Loucy (cell line): ENCODE results near the gene LPGAT1.

Experiments
- H2AFZ ChIP-seq: fragments of 200-600 bp; sonication (generic); 2 replicates; pipeline ENCODE4 v1.6.0; 2016; ENCODE audit warnings: antibody characterized with exemption, mild to moderate bottlenecking, low read length, moderate library complexity
- H3F3A ChIP-seq: fragments of 200-600 bp; 2 replicates; pipeline ENCODE4 v1.6.0; 2016; ENCODE audit warnings: antibody characterized with exemption, low read depth, mild to moderate bottlenecking
- H3K27me3 ChIP-seq: fragments of 200-600 bp; sonication (generic); 2 replicates; pipeline ENCODE4 v1.6.1; 2014; ENCODE audit warnings: low read length, mild to moderate bottlenecking; ENCODE audit not compliant: insufficient read depth, poor library complexity, severe bottlenecking
- H3K36me3 ChIP-seq: fragments of 200-600 bp; sonication (generic); 2 replicates; pipeline ENCODE4 v1.6.1; 2016; ENCODE audit warnings: low read length; ENCODE audit not compliant: insufficient read depth
- H3K4me1 ChIP-seq: fragments of 200-600 bp; sonication (generic); 2 replicates; pipeline ENCODE4 v1.5.1; 2014; ENCODE audit warnings: low read length, mild to moderate bottlenecking; ENCODE audit not compliant: insufficient read depth, poor library complexity, severe bottlenecking
- H3K4me2 ChIP-seq: fragments of 200-600 bp; sonication (generic); 2 replicates; pipeline ENCODE4 v1.6.0; 2014; ENCODE audit warnings: antibody characterized with exemption, low read length, low read depth, mild to moderate bottlenecking; ENCODE audit not compliant: poor library complexity, severe bottlenecking
- H3K4me3 ChIP-seq: fragments of 200-600 bp; sonication (generic); 2 replicates; pipeline ENCODE4 v1.5.1; 2014; ENCODE audit warnings: low read length, mild to moderate bottlenecking, mixed read lengths; ENCODE audit not compliant: poor library complexity, severe bottlenecking
- H3K79me2 ChIP-seq: fragments of 200-600 bp; sonication (generic); 2 replicates; pipeline ENCODE4 v1.6.1; 2014; ENCODE audit warnings: low read length; ENCODE audit not compliant: insufficient read depth
- H3K9ac ChIP-seq: fragments of 200-600 bp; sonication (generic); 2 replicates; pipeline ENCODE4 v1.6.0; 2014; ENCODE audit warnings: mild to moderate bottlenecking, low read depth, low read length, moderate library complexity; ENCODE audit not compliant: poor library complexity, severe bottlenecking
- H3K9me2 ChIP-seq: fragments of 200-600 bp; sonication (generic); replicated peaks from 2 replicates; pipeline ENCODE4 v1.6.1; 2016; ENCODE audit warnings: low read depth, low read length, mixed read lengths
- H3K9me3 ChIP-seq: fragments of 200-600 bp; sonication (generic); 2 replicates; pipeline ENCODE4 v1.6.1; 2014; ENCODE audit warnings: mild to moderate bottlenecking, antibody characterized with exemption, low read length, low read depth; ENCODE audit not compliant: insufficient read depth
- H4K20me1 ChIP-seq: fragments of 200-600 bp; sonication (generic); 2 replicates; pipeline ENCODE4 v1.6.0; 2014; ENCODE audit warnings: antibody characterized with exemption, low read length, mild to moderate bottlenecking; ENCODE audit not compliant: insufficient read depth, poor library complexity, severe bottlenecking
- EZH2phosphoT487 ChIP-seq: fragments of 200-600 bp; IDR thresholded peaks from 2 replicates; pipeline ENCODE4 v1.6.1; 2018; ENCODE audit warnings: antibody characterized with exemption, mild to moderate bottlenecking, moderate library complexity, borderline replicate concordance
- TF ChIP-seq, protein P1 (sequence below): fragments of 200-600 bp; sonication (generic); conservative IDR thresholded peaks from 2 replicates; pipeline ENCODE4 v1.5.1; 2014; ENCODE audit warnings: mild to moderate bottlenecking, antibody characterized with exemption, low read length

Gene LPGAT1

DNA sequence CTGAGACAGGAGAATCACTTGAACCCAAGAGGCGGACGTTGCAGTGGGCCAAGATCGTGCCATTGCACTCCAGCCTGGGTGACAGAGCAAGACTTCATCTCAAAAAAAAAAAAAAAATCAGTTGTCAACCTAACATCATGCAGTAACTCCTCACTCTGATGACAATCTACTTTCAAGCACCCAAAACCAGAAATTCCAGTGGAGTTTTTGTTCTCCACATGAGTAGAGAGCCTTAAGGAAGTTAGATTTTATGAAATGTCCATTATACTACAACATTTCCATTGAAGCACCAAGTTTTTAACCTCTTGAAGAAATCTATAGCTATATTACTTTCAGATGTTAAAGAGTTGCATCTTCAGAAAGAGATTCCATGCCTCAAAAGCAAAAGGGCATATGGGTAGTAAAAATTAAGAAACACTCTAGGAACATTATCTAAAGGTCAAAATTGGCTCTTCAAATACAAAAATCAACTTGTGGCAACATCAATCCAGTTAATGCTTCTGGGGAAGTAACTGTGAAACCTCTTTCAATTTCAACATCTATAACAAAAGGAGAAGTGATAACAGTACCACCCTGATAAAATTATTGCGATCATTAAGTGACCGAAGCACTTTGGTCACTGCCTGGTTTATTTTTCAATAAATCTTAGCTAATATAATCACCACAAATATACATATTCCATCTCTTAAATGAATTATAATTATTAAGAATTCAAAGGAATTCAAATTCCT lies 7.7 kb downstream of the LPGAT1 start:
- Histone ChIP-seq H4K20me1 (peaks cover 19% of the 10 kb centered on the region), H3F3A (no peaks in the 10 kb centered on the region), H3K79me2 (peaks cover 22% of the 10 kb centered on the region; the same call in 1 of the 2 replicates), H3K27me3 (no peaks in the 10 kb centered on the region), H3K9me3 (no peaks in the 10 kb centered on the region), H3K4me3 (no peak overlapping the region), H2AFZ (no peak overlapping the region), H3K9me2 (no peaks in the 10 kb centered on the region), H3K36me3 (peaks cover 6% of the 10 kb centered on the region; the same call in 1 of the 2 replicates), H3K4me2 (no peak overlapping the region), H3K9ac (no peak overlapping the region), H3K4me1 (peaks cover 22% of the 10 kb centered on the region)
- no peak for TF ChIP-seq EZH2phosphoT487
- TF ChIP-seq, protein P1, sequence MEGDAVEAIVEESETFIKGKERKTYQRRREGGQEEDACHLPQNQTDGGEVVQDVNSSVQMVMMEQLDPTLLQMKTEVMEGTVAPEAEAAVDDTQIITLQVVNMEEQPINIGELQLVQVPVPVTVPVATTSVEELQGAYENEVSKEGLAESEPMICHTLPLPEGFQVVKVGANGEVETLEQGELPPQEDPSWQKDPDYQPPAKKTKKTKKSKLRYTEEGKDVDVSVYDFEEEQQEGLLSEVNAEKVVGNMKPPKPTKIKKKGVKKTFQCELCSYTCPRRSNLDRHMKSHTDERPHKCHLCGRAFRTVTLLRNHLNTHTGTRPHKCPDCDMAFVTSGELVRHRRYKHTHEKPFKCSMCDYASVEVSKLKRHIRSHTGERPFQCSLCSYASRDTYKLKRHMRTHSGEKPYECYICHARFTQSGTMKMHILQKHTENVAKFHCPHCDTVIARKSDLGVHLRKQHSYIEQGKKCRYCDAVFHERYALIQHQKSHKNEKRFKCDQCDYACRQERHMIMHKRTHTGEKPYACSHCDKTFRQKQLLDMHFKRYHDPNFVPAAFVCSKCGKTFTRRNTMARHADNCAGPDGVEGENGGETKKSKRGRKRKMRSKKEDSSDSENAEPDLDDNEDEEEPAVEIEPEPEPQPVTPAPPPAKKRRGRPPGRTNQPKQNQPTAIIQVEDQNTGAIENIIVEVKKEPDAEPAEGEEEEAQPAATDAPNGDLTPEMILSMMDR: no peak

DNA sequence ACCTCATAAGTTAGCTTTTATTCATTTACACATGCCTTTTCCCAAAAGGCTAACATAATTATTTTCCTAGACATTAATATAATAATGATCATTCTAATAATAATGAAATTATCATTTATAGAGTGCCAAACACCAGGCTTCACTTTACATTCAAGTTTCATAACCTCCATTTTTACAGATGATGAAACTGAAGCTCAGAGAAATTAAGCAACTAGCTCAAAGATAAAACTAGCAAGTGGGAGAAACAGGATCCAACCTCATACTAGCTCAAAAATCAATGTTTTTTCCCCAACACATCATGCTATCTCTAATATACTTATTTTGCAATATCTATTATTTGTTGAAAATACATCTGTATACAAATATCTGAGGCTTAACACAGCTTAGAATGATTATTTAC lies 14.0 kb downstream of the LPGAT1 start:
- H2AFZ ChIP-seq: no peak overlapping the region
- H3K4me3 ChIP-seq: no peak overlapping the region
- no peaks in the 10 kb centered on the region for H3F3A ChIP-seq
- TF ChIP-seq EZH2phosphoT487: no peak
- TF ChIP-seq, protein P1: no peak
- H3K9me2 ChIP-seq: no peaks in the 10 kb centered on the region
- peaks cover 6% of the 10 kb centered on the region; the same call in 1 of the 2 replicates for H3K36me3 ChIP-seq
- H3K4me1 ChIP-seq: peaks cover 7% of the 10 kb centered on the region
- peaks cover 7% of the 10 kb centered on the region; the same call in 1 of the 2 replicates for H3K79me2 ChIP-seq
- no peaks in the 10 kb centered on the region for H3K9me3 ChIP-seq
- no peak overlapping the region for H3K4me2 ChIP-seq
- H3K9ac ChIP-seq: no peak overlapping the region
- H4K20me1 ChIP-seq: no peaks in the 10 kb centered on the region
- no peaks in the 10 kb centered on the region for H3K27me3 ChIP-seq

DNA sequence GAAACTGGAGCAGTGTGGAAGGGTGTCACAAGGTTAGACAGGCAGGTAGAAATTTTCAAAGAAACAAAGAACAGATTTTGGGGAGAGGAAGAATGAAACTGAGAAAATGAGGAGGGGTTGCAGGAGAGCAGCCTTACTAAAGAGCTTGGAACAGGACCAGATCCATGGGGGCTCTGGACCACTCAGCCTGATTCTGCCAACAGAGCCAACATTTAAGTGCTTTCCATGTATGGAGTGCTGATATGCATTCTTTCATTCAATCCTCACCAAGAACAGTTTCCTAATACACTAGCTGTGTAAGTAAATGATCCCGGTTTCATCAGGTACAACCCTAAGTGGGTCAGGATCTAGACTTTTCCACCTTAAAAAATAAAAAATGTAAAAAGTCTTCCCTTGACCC lies 16.2 kb downstream of the LPGAT1 start:
- TF ChIP-seq, protein P1: no peak
- TF ChIP-seq EZH2phosphoT487: no peak
- no peak overlapping the region for H3K9ac ChIP-seq

More for the DNA sequence above, 16.2 kb downstream of the LPGAT1 start:
- no peaks in the 10 kb centered on the region for H3K27me3 ChIP-seq
- H2AFZ ChIP-seq: no peak overlapping the region
- H3K4me3 ChIP-seq: no peak overlapping the region
- H3F3A ChIP-seq: no peaks in the 10 kb centered on the region
- H3K4me1 ChIP-seq: peaks cover 7% of the 10 kb centered on the region
- no peaks in the 10 kb centered on the region; the same call in 1 of the 2 replicates for H3K9me3 ChIP-seq
- peaks cover 15% of the 10 kb centered on the region; the same call in 1 of the 2 replicates for H3K36me3 ChIP-seq
- peaks cover 7% of the 10 kb centered on the region; the same call in 1 of the 2 replicates for H3K79me2 ChIP-seq
- no peaks in the 10 kb centered on the region for H4K20me1 ChIP-seq
- no peaks in the 10 kb centered on the region for H3K9me2 ChIP-seq
- H3K4me2 ChIP-seq: no peak overlapping the region
